M059J (cell line): ENCODE data around the gene TMEM184A. TPM values are rescaled to one million over a fixed set of nuclear protein-coding genes. Genes with fewer than 3 reads are reported as not detected.

Experiments
- DNase-seq: peaks from one replicate; pipeline ENCODE4 v3.0.0-alpha.2; 2012; ENCODE audit warnings: low read depth
- total RNA-seq: library from RNA; depleted of rRNA; stranded (reverse); fragments of >200 nt; shearing (Covaris generic); gene quantifications from 2 replicates; pipeline ENCODE4 v1.2.3, GENCODE V29; 2014; rRNA removed

The TMEM184A gene
- 1.8 and 3.3 TPM in 2 replicates for total RNA-seq

DNA sequence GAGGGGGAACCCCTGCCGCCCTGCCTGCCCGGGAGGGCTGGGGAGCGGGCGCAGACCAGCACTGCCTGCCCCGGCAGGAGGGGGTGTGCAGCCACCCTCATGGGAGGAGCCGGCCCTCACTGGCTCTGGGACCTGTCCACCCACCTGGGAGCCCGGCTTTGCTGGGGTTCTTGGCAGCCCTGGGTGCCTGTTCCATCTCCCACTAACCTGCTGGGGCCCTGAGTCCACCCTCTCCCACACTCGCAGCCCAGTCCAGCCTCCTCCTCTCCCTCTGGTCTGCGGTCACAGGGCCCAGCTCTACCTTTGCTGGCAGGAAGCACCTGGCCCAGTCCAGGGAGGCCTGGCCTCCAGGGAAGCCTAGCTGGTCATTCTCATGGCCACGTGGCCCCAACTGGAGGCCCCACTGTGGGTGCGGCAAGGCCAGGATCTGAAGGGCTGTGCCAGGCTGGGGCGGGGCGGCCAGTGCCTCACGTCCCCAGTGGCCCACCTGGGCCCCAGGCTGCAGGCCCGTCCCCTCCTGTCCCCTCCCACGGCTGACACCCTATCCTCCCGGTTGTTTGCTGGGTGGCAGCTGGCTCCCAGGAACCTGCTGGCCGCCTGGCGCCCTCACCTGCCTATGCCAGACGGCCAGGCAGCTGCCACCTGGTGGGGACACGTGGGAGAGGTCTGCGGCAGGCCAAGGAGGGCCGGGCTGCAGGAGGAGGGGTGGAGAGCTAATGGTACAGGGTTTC lies at the start of gene TMEM184A:
Gene TMEM184A (minus strand): TSS at position 393 of the 731 bp plus-strand sequence. CDS start 721 bp downstream, outside the sequence.
- peak; percentile 53 for DNase-seq

DNA sequence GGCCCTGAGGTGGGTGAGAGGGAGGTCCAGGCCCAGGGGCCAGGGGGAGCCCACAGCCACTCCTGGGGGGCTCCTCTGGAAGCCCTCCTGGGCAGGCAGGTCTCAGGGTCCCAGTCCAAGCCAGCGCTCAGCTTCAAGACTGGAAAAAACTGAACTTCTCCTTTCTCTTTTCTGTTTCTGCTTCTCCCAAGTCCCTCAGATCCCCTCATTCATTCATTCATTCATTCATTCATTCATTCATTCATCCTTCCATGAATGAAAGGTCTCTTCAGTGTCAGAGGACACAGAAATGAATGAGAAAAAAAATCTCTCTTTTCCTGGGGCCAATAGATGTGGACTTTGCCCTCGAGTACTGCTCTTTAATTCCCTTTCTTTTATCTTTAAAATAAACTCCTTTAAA lies 48.4 kb upstream of the TMEM184A start:
- DNase-seq: no peak

DNA sequence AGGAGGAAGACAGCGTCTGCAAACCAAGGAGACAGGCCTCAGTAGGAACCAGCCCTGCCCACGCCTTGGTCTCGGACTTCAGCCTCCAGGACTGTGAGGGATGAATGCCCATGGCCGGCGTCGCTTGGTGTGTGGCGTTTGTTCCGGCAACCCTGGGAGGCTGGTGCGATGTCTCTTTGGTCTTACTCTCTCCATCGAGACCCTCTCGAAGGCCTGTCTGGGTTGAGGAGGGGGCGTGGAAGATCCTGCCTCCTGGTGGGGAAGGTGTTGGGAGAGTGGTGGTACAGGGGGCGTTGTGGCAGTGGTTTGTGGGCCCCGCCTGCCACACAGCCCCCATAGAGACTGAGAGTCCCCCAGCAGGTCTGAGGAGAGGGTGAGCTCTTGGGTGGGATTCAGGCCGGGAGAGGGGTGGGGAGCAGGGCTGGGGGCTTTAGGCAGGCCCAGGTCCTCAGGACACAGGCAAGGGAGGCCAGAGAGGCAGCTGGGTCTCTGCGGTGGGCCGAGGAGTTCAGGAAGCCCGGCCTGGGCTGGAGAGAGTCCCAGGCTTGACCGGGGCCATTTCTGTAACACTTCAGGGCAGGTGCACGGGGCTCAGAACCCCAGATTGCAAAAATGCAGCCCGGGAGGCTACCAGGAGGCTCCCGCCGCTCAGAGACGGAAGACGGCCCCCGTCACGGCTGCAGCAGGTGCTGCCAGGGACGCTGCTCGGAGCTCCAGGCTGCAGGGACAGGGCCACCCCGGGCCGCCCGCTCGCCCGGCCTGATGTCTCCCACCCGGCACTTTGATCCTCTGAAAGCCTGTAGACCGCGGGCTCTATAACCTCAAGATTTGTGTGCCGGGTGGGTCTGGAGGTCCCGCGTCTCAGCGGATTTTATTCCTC lies 47.6 kb upstream of the TMEM184A start:
- no peak for DNase-seq

DNA sequence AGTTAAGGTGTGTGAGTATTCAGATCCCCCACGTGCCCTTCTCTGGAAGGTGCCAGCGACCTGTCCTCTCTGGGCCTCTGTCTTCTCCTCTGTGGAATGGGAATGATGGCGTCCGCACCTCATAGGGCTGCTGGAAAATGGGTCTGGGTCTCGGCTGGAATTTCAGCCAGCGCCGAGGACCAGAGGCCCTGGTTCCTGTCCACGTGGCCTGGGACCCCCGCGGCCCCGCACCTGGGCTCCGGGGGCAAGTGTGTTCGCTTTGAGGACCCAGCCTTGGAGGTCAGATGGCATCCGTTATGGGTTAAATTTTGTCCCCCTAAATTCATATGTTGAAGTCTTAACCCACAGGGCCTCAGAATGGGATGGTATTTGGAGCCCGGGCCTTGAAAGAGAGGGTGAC lies 46.4 kb upstream of the TMEM184A start:
- no peak for DNase-seq

DNA sequence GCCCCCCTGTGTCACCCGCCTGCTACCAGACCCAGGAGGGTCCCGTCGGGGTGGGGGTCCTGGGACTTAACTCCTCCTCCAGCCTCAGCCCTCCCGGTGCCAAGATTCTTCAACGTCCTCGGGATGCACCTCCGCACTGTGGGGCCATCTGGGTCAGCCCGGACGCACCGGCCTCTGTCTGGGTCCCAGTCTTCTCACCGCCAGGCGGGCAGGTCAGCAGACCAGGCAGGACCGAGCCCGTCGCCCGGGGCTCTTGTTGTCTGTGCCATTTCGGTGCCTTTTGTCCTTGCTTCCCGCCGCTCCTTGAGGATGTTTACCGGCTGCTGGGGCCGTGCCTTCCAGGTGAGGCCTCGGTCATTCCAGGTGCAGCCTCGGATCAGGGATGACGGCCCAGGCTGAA lies 46.0 kb upstream of the TMEM184A start:
- DNase-seq: no peak

DNA sequence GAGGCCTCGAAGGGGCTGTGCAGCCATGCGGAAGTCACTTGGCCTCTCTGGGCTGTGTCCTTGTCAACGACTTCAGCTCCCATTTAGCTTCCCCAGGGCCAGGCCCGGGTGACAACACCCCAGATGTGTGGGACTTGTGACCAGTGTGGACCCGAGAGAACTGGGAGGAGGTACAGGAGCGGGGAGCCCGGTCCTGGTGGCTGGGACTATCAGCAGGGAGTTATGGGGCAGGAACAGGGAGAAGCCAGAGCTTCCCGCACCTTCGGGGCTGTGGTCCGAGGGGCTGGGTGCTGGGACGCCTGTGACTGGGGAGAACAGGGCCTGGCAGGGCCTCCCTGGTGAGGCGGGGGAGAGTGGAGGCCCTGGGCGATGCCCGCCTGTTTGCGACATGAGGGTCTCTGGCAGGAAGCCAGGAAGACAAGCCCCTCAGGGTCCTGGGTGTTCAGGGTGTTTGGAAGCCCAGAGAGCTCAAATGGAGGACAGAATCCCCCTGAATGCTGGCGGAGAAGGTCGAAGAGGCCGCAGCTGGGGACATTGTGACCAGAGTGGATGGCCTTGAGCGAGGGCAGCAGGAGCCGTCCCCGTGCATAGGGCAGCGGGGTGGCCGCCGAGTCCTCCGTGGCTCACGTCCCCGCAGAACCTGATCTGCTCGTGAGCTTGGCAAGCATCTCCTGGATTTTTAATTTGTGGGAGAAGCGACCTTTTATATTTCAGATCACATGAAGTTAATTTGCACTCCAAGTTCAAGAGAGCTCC lies 43.8 kb upstream of the TMEM184A start:
- DNase-seq: no peak

DNA sequence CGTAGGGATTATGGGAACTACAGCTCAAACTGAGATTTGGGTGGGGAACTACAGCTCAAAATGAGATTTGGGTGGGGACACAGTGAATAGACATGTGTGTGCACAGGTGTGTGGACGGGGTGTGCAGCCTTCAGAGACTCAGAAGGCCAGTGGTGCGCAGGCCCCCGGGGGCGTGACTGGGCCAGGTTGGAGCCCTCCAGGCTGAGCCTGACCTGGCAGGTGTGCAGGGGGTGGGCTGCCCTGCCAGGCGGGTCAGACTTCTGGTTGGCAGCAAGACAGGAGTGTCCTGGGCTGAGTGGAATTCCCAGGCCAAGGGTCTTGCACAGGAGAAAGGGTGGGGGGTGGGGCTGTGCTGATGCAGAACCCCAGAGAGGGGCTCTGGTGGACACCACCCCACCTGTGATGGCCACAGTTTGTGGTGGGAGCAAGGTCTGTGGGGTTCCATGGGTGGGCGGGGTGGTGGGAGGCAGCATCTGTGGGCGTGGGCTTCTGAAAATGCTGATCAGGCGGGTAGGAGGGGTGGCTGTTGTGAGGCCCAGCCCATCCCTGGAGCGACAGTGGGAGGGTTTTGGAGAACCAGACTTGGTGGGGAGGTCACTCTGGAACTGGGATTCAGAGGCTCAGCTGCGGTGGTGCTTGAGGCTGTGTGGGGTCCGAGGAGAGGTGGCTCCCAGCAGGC lies 43.1 kb upstream of the TMEM184A start:
- DNase-seq: no peak

DNA sequence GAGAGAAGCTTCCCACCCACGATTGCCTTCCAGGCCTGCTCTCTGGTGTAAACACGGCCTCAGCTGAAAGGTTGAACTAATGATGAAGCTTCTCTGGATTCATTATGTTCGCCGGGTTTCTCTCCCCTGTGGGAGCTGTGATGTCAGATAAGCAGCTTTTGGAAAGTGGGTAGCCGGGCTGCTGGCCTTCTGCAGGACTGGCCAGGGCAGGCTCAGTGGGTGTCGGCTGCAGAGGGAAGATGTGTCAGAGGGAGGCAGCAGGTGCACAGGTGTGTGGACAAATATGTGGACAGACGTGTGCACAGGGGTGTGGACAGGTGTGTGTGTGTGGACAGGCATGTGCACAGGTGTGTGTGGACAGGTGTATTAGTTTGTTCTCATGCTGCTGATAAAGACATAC lies 42.3 kb upstream of the TMEM184A start:
- DNase-seq: no peak

DNA sequence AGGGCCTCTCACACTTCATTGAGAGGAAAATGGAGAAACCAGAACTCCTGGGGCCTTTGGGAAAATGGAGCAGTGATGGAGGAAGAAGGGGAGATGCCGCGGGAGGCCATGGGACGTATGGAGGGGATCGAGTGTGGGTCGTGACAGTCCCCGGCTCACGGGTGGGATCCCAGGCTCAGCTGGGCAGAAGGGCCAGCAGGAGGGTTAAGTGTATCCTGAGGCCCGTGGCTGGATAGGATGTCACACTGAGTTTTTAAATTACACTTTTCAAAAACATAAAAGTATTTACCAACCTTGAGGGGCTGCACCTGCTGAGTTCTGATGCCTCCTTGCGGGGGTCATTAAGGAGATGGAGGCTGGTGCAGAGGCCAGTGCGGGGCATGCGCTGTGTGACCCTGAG lies 41.8 kb upstream of the TMEM184A start:
- no peak for DNase-seq

DNA sequence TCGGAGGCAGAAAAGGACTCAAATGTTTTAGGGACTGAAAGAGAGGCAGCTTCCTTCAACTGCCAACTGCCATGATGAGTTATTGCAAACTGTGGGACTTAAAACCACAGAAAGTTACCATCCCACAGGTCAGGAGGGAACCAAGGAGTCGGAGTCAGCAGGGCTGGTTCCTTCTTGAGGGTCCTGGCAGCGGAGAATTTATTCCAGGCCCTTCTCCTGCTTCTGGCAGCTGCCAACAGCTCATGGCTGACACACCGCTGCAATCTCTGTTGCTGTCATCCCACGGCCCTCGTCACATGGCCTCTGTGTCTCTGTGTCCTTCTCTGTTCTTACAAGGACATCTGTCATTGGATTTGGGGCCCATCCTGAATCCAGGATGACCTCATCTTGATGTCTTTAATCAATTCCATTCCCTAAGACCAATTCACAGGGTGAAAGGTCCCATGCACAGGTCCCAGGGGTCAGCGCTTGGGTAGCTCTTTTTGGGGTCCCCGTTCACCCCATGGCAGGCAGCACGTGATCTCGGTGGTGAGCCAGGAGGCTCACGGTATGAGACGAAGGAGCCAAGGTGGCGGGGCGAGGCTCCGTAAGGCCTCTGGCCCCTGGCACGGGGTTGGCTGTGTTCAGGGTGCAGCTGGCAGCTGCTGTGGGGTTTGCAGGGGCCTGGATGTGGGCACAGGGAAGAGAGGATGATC lies 41.2 kb upstream of the TMEM184A start:
- no peak for DNase-seq

DNA sequence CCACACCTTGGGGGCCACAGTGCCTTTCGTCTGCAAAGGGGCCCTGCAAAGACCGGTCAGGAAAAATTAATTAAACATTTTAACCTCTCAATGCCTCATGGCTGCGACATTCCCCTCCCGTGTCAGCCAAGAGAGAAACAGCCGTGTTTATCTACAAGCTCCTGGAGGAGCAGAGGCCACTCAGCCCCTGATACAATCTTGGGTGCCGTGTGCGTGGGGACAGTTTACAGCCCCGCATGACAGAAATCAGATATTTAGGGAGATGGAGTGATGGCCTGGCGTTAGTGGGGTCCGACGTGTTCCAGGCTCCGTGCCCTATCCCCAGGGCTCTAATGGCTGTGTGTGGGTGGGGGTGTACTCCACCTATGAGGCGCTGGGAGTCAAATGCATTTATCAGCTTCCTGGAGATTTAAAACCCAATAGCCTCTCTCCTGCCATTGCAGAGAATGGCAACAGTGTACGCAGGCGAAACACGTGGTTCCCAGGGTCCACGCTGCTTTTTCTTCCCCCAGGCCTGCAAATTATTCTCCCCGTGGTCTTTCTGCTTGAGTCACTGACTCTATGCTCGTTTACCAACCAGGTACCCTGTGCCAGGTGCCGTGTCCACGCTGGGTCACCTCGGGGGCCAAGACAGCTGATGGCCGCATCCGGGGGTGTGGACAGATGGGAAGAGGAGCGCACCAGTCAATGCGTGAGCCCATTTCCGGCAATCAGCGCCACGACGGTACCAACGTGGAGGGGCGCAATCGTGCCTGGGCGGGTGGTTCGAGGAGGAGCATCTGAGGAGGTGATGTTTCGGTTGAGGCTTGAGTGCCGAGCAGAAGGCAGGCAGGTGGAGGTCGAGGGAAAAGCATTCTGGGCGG lies 40.4 kb upstream of the TMEM184A start:
- no peak for DNase-seq

DNA sequence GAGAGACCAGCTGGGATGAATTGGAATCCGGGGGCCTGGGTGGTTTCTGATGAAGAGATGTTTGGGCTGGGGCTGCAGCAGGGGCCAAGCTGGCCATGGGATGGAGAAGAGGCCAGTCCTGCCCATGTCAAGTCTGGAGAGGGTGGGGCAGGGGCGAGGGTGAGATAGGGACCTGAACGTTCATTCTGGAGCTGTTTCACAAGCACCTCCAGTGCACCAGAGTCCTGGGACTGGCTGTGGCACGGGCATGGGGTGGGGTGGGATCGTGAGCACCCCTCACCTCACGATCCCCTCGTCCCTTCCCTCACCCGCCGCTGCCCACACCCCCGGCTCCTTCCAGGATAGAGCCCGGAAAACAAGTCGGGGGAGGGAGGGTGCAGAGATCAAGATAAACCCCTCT lies 39.6 kb upstream of the TMEM184A start:
- DNase-seq: no peak

GRCh38 chr7:1595027-1595426 lies 39.0 kb upstream of the TMEM184A start:
- no peak for DNase-seq

GRCh38 chr7:1593904-1594421 lies 38.0 kb upstream of the TMEM184A start:
- DNase-seq: no peak

DNA sequence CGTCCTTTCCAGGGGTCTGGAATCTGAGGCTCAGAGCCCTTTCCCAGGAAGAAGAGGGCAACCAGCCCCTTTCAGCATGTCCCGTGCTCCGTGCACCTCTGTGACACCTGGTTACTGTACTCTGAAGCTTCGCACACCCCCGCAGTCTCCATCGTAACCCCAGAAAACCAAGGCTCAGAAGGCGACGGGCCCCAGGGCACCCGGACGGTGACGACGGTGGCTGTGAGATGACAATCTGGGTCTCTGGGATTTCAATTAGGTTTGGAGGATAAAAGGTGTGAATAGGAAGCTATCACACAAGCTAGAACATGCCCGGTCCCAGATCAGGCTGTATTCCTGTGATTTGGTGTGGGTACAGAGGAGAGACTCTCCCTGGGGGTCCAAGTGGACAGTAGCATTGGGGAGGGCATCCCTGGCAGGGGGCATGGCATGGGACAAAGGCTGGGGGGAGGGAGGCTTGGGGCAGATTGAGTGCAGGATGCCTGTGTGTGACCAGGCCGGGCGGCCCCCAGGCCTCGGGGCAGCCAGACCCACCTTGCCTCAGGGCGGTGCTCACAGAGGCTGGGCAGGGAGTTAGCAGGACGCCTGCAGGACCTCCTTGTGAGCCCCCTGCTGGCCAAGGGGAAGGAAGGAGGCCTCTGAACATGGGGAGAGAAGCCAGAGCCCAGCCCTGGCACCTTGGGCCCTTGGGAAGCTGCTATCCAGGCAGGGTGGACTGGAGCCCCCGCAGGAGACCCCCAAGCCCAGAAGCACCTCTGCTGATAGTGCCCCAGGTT lies 37.3 kb upstream of the TMEM184A start:
- peak; percentile 22 for DNase-seq

DNA sequence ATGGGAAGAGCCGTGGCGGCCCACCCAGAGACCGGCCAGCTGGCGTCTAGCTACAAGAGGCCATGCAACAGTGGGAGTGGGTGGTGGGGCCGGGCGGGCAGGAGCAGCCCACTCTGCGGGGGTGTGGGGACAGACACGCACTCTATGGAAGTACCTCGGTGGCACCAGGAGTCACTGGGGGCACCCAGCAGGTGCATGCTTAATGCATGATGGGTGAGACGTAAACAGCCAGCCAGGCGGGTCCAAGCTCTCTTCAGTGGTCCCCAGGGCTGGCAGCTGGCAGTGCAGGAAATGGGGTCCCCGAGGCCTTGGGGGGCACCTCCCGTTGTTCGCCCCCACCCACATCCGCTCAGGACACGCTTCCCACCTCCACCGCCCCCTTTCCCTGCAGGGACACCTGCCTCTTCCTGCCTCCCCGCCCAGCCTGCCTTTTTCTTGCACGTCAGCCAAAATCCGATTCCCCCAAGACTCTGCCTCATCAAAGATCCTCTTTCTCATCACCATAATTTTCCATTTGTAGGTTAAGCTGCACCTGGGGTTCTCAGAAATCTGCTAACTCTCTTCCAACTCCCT lies 36.4 kb upstream of the TMEM184A start:
- DNase-seq: no peak

GRCh38 chr7:1591876-1592275 lies 35.9 kb upstream of the TMEM184A start:
- DNase-seq: no peak

GRCh38 chr7:1591396-1591795 lies 35.4 kb upstream of the TMEM184A start:
- no peak for DNase-seq

DNA sequence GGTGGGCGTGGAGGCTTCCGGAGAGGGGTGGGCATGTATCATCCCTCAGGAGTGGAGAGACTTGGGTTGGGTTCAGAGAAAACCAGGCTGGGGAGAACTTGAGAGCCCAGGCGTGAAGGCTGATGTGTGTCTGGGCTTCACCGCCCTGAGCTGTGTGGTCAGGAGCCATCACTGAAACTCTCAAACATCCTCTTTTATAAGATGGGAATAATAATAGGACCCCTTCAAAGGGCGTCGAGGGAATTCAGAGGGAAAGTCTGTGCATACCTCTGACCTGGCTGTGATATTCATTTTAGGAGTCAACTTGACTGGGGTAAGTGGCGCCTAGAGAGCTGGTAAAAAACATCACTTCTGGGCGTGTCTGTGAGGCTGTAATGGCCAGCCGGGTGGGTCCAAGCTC lies 34.9 kb upstream of the TMEM184A start:
- no peak for DNase-seq
